ENCODE measurements around the gene CHMP6.

The CHMP6 gene

GRCh38 chr17:80991645-80992076 lies at the start of gene CHMP6:
Gene CHMP6, plus strand, starts transcription at chr17:80991841. Its CDS starts 78 bp downstream, at chr17:80991919.
- DNase-seq (ENCODE audit: low read depth): no peak

- DNase-seq (ENCODE audit: low read depth): no peak
Observed at GRCh38 chr17:80942423-80943345, 49.0 kb upstream of the CHMP6 start.

DNA sequence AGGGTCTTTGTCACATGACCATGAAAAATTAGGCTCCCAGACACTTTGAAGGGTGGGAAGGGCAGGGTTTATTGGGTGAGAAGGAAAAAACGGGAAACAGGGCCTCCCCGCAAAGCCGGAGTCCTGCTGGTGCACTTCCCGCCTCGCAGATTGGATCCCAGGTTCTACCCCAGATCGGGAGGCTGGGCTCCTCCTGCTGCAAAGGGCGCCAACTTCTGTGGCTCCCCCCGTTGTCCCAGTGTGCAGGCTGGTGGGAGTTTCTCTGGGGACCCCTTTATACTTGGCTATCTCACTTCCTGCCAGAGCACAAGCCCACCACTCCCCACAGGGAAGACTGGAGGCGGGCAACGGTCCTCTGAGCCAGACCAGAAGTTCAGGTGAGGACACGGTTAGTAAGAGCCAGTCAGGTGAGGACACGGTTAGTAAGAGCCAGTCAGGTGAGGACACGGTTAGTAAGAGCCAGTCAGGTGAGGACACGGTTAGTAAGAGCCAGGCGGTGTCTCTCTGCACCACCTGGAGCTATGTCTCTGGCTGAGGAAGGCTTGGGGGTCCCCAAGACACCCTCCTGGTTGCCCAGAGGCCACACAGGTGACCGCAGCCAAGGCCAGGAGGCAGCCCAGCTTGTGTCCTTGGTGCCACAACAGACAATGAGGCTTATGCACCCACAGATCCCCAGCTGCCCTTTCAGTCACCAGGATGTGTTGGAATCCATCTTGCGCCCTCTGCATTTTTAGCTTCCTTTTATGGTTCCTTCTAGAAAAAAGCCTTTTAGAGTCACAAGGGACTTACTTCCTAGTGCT lies 48.1 kb upstream of the CHMP6 start:
- DNase-seq (ENCODE audit: low read depth): no peak

DNA sequence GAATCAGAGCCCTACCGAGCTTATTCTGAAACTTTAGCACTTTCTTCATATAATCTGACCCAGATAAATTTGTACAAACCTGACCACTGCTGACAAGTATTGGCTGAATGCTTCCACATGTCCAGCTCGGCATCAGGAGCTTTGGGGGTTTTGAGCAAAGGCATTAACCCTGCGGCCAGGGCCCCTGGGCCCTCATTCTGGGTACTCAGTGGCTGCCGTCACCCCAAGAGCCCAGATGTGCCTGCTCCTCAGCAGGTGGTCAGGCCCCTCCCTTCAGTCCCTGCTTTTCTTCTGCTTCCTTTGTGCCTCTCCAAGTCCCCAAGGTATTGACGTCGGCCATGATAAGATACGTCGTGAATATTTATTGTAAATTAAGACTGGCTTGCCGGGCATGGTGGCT lies 47.3 kb upstream of the CHMP6 start:
- no peak for DNase-seq (ENCODE audit: low read depth)

DNA sequence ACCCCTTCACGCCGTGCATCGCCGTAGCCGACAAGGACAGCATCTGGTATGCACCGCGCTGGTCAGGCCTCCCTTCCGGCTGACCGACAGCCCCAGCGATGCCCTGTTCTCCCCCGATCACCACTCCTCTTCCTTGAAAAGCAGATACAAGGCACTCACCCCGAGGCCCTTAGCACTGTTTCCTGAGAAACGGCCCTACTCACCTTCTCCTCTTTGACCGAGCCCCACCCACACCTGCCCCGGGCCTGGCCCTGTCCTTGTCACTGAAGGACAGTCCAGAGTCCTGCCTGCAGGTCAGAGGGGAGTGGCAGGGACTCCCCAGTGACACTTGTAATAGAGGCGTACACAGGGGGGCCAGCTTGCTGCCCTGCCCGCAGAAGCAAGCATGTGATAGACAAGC lies 45.9 kb upstream of the CHMP6 start:
- no peak for DNase-seq (ENCODE audit: low read depth)

- DNase-seq (ENCODE audit: low read depth): no peak
Observed at GRCh38 chr17:80946449-80946848, 45.2 kb upstream of the CHMP6 start.

DNA sequence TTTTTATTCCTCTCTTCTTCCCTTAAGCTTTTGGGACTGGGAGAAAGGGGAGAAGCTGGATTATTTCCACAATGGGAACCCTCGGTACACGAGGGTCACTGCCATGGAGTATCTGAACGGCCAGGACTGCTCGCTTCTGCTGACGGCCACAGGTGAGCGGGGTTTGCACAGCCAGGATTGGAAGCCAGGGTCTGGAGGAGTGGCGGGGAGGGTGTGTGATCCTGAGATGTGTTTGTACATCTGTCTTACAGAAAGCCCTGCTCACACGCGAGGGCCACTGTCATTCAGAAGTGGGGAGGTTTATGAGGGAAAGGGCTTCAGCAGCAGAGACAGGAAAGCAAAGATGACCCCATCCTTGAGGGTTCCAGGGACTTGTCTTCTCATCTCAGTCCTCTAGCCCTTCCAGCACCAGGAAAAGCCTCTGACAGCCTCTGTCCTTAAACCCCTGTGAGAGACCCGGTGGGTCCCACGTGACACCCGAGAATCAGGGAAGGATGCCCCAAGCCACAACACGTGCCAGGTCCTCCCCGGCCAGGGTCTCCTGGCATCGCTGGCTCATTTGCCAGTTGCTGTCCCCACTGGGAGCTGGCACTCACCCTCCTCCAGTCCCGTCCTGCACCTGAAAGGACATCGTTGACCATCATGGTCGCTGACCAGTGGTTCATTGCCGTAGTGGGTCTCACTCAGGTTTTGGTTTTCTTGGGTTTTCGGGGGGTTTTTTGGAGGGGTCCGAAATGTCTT lies 44.3 kb upstream of the CHMP6 start:
- DNase-seq (ENCODE audit: low read depth): no peak

- DNase-seq (ENCODE audit: low read depth): no peak
Observed at GRCh38 chr17:80948019-80948975, 43.3 kb upstream of the CHMP6 start.

- DNase-seq (ENCODE audit: low read depth): no peak
Observed at GRCh38 chr17:80948976-80949450, 42.6 kb upstream of the CHMP6 start.

- no peak for DNase-seq (ENCODE audit: low read depth)
Observed at GRCh38 chr17:80949451-80950421, 41.9 kb upstream of the CHMP6 start.

- no peak for DNase-seq (ENCODE audit: low read depth)
Observed at GRCh38 chr17:80950466-80951120, 41.0 kb upstream of the CHMP6 start.

- no peak for DNase-seq (ENCODE audit: low read depth)
Observed at GRCh38 chr17:80951121-80952090, 40.2 kb upstream of the CHMP6 start.

DNA sequence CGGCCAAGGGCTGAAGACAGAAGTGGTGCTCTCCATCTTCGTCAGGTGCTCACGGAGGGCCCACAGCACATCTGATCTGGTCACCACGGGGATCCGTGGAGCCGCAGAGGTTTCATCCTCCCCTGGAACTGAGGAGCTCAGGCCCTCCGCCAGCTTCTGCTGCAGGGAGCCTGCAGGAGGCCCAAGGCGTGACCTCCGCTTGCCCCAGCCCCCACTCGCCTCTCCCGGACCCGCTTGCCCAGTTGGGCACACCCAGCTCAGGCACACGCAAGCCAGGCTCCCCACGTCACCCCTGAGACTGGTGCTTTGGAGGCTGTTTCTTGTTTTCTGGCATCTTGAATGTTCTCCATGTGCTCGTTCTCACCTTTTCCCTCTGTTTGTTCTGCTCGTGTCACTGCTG lies 39.4 kb upstream of the CHMP6 start:
- DNase-seq (ENCODE audit: low read depth): no peak

DNA sequence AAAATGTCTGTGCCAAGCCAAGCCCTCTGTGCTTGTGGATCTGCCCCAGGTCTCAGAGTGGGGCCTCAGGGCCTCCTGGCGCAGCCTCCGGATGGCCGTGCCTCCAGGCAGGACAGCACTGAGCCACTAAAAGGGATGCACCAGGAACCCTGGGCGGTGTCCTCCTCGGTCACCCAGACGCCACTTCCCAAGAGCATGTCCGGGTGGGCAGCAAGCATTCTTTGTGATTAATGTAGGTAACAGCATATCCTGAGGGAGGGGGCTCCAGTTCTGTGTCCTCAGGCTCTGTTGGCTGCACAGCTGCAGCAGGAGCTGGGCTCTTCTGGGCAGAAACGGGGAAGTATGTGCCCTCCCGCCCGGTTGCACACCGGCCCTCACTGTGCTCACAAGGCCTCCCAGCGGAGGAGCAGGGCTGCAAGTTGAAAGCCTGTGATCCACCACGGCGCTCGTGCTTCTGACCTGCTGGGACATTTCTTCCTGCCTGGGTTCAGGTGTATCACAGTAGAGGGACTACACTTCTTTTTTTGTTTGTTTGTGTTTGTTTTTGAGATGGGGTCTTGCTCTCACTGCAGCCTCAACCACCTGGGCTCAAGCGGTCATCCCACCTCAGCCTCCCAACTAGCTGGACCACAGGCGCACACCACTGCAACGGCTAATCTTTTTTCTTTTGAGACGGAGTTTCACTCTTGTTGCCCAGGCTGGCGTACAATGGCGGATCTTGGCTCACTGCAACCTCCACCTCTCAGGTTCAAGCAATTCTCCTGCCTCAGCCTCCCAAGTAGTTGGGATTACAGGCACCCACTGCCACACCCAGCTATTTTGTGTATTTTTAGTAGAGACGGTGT lies 37.9 kb upstream of the CHMP6 start:
- DNase-seq (ENCODE audit: low read depth): no peak

GRCh38 chr17:80955078-80955477 lies 36.6 kb upstream of the CHMP6 start:
- DNase-seq (ENCODE audit: low read depth): no peak

DNA sequence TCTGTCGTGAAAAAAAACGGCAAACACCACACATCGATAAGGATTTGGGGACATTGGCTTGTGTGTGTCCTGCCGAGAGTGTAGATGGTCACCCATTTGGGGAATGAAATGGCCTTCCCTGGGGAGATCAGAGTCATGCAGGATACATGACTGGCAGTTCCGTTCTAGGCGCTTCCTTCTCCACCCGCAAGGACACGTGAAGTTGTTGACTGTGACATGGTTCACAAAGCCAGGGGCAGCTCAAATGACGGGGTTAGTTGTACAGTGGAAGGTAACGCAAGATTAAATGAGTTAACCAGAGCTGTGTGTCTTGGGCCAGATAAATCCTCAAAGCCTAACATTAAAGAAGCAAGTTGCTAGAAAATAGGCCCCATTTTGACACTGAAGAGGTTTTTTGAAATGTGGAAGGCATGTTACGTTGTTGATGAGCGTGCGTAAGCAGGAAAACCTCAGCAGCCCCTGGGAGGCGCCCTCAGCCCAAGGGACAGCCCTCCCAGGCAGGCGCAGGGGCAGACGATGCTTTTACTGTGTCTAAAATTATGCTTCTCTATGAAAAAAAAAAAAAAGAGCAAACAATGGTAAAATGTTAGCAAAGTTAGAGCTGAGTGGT lies 35.9 kb upstream of the CHMP6 start:
- DNase-seq (ENCODE audit: low read depth): no peak

Data from HS-27A (cell line).